Breast epithelium (tissue), 3 donors: ENCODE data around the gene ASB8.

Experiments
- CTCF ChIP-seq, 3 donors: fragments of 450-650 bp; IDR thresholded peaks; one replicate each; pipeline ENCODE4 v1.5.1; 2016 to 2017; ENCODE audit warnings: antibody characterized with exemption in 3 of 3, mild to moderate bottlenecking in 3 of 3, moderate library complexity in 3 of 3
- POLR2A ChIP-seq: fragments of 450-650 bp; IDR thresholded peaks from one replicate; pipeline ENCODE4 v1.6.1; 2016; ENCODE audit warnings: antibody characterized with exemption, mild to moderate bottlenecking, moderate library complexity

GRCh38 chr12:48197971-48198671, 40.8 kb upstream of the ASB8 start:
- peak; percentile 93 for TF ChIP-seq POLR2A
- peak in 1 of 3 donors; percentile 6 for TF ChIP-seq CTCF (IDR thresholded peaks at IDR 0.05)
